ENCODE data around the gene CDYL.

CDYL gene

DNA sequence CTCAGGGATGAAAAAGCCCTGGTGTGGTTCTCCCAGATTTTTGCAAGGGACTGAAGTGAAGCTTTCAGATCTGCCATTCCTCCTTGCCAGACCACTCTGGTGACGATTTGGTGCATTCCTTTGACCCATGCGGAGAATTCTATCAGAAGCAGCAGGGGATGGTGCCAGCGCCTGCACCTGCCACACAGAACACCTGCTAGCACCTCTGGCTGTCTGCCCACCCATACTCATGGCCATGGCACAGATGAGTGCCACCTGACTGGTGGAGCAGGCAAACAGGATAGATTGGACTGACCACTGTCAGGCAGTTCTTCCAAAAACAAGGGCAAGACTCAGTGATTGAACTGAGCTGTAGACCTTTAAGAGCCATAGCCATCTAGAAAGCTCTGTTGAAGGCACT lies 107.1 kb downstream of the CDYL start:
- DNase-seq (ENCODE audit: low read depth): no peak

DNA sequence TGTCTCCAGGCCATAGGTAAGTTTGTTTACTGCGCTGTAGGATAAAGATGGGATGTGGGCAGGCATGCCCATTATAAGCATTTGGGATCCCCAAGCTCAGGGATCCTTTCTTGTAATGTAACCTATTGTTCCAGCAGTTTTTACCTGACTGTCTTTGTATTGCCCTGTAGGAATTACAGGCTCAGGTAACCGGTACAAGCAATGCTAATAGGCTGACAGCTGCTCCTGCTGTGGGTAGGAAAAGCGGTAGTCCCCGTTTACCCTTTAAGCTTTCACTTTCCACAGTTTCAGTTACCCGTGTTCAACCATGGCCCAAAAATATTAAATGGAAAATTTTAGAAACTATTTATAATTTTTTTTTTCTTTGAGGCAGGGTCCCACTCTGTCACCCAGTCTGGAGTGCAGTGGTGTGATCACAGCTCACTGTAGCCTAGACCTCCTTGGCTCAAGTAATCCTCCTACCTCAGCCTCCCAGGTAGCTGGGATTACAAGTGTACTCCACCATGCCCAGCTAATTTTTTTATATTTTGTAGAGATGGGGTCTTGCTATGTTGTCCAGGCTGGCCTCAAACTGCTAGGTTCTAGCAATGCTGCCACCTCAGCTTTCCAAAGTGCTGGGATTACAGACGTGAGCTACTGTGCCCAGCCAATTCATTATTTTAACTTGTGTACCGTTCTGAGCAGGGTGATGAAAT lies 108.6 kb downstream of the CDYL start:
- no peak for DNase-seq (ENCODE audit: low read depth)

DNA sequence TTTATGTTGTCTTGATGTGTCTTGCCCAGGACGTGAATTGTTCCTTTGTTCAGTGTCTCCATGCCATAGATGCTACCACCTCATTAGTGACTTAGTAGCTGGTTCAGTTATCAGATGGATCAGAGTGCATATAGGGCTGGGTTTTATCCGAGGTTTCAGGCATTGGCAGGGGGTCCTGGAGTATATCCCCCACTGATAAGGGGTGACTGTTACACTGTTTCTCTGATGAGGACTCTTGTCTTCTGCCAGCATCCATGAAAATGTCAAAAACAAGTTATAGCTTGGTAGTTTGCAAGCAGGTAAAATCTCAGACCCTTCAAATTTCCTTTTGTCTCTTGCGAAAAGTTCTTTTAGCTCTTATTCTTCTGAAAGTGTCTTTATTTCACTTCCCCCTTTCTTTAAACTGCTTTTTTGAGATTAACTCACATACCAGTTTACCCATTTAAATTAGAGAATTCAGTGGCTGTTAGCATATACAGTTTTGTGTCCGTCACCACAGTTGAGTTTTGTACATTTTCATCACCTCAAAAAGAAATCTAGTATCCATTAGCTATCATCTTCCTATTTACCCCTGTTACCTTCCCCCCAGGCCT lies 109.2 kb downstream of the CDYL start:
- no peak for DNase-seq (ENCODE audit: low read depth)

DNA sequence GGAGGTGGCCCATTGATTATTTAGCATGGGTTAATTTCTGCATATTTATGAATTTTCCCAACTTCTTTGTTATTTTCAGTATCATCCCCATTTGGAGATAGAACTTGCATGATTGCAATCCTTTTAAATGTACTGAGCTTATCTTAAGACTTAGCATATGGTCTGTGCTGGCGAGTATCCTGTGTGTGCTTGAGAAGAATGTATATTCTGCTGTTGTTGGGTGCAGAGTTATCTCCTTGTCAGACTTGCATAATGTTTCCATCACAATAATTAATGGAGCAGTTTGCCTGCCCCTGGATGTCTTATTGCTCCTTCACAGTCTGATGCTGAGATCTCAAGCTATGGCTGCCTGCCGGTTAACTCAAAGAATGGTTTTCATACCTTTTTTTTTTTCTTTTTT lies 112.6 kb downstream of the CDYL start:
- DNase-seq (ENCODE audit: low read depth): no peak

DNA sequence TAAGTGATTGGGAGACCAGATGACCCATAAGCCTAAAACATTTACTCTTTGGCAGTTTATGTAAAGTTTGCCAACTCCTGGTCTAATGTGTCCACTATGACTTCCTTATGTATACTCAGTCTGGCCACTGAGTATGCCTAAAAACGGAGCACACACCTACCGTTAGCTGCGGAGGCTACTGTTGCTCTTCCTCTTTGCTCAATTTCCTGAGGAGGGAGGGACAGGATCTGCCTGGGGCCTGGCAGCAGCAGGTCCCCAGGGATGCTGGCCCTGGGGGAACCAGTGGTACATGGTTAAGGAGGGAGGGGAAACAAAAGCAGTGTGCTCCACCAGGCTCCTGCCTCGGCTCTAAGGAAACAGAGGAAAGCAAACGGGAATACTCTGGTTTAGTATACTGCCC lies 113.5 kb downstream of the CDYL start:
- DNase-seq (ENCODE audit: low read depth): no peak

DNA sequence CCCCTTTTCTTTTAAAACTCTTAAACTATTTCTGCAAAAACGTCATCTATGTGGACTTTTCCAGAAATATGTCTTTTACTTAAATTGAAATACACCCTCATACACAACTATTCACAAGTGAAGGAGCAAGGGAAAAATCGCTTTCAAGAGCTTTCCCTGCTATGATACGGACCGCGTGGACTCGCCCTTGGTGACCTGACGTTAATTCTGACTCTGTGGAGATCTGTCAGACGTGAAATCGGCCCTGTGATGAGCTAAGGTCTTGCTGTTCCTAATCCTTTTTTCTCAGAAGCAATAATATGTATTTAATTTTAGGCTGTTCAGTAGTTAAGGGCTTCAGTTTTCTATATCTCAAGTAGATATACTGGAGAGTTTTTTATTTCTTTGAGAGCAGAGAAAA lies 114.0 kb downstream of the CDYL start:
- no peak for DNase-seq (ENCODE audit: low read depth)

DNA sequence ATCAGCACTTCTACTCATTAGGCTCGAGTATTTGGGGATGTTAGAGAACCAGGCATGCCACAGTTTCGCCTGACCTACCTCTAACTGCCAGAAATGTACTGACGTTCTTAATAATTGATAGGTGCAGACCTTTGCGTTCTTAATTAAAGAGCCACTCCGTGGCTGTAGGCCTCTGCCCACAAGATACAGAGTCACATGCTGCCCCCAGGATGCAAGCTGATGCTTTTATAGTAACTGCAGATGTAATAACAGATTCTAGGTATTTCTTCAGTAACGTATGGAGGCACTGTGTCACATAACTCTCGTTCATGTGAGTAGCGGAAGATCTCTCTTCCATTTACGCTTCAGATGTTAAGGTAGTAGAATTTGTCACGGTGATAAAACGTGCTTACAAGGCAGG lies 114.4 kb downstream of the CDYL start:
- DNase-seq (ENCODE audit: low read depth): no peak

DNA sequence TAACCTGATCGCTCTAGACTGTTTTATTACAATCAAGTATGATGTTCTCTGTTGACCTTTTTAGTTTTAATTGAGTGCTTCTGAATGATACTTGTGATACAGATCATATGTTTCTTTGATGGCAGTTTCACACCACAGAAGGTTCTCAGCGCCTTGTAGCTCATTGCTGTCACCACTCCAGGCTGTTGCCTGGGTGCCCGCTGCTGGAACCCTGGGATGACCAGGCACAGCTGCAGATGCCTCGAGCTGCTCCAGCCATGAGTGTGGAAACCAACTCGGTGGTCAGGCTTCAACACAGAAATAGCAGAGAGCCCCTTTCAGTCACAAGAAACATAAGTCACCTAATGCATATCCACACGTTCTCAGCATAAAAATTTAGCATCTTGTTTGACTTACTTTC lies 114.9 kb downstream of the CDYL start:
- no peak for DNase-seq (ENCODE audit: low read depth)

- DNase-seq (ENCODE audit: low read depth): no peak
Measured at GRCh38 chr6:4892785-4893485, 116.7 kb downstream of the CDYL start.

DNA sequence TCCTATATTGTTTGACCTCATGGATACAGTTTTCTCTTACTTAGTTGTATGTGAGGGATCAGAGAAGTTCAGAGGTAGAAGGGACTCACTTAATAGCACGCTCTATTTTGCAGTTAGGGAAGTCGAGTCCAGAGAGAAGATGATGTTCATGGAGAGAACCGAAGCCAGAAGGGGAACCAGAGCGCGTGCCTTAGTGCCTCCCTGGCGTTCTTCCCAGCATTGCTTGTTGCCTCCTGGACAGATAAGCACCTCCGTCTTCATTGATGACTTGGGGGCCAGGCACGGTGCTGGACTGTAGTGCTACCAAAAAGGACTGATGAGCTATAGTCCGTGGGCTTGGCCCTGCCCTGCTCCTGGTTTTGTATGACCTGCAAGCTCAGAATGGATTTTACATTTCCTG lies 117.8 kb downstream of the CDYL start:
- no peak for DNase-seq (ENCODE audit: low read depth)

DNA sequence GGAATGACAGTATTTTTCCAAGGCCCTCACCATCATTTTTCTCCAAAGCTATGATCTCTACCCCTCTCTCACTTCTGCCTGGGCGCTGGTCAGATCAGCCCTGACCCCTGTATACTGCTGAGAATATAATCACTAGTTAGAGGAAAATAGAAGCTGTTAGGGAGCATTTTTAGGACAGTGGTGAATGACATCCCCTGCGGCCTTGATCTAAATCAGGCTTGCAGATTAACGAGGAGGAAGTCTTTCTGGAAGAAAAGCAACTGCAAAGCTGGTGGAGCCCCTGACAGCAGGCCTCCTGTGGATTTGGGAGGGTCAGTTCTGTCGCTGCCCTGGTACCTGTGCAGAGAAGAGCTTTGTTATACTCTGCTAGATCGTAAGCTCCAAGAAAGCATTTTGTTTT lies 119.8 kb downstream of the CDYL start:
- no peak for DNase-seq (ENCODE audit: low read depth)

- no peak for DNase-seq (ENCODE audit: low read depth)
Measured at GRCh38 chr6:4896401-4896800, 120.2 kb downstream of the CDYL start.

- no peak for DNase-seq (ENCODE audit: low read depth)
Measured at GRCh38 chr6:4899249-4900034, 123.2 kb downstream of the CDYL start.

- no peak for DNase-seq (ENCODE audit: low read depth)
Measured at GRCh38 chr6:4901386-4902061, 125.3 kb downstream of the CDYL start.

DNA sequence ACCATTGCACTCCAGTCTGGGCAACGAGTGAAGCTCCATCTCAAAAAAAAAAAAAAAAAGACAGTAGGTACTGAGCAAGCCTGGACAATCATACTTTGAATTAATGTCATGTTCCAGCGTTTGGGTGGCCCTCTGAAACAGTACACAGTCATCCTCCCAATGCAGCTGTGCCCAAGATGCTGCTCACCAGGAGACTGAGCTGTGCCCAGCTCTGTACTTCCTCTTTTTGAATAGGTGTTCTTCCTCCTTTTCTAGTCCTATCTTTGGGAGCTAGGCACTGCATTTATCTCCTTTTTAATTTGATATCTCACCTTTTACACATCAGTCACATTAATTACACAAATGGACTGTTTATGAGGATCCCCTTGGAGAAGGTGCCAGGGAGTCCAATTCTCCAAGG lies 126.2 kb downstream of the CDYL start:
- no peak for DNase-seq (ENCODE audit: low read depth)

- no peak for DNase-seq (ENCODE audit: low read depth)
Measured at GRCh38 chr6:4903121-4903520, 126.9 kb downstream of the CDYL start.

- no peak for DNase-seq (ENCODE audit: low read depth)
Measured at GRCh38 chr6:4903751-4904370, 127.7 kb downstream of the CDYL start.

GRCh38 chr6:4904461-4905025 lies 128.3 kb downstream of the CDYL start:
- DNase-seq (ENCODE audit: low read depth): no peak

DNA sequence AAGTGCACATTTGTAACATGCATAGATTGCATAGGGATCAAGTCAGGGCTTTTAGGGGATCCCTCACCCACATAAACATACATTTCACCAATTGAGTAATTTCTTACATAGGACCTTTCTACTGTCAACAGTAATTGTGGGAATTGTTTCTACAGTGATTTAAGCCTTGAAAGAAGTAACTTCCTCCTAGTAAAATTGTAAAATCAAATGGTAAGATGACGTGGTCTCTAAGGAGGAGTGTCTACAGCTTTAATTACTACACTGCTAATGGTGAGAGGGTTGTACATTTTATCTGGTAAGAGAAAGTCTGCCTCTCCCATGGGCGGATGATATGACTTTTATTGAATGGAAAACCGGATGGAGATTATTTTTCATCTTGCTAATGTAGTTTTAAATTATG lies 129.6 kb downstream of the CDYL start:
- no peak for DNase-seq (ENCODE audit: low read depth)

DNA sequence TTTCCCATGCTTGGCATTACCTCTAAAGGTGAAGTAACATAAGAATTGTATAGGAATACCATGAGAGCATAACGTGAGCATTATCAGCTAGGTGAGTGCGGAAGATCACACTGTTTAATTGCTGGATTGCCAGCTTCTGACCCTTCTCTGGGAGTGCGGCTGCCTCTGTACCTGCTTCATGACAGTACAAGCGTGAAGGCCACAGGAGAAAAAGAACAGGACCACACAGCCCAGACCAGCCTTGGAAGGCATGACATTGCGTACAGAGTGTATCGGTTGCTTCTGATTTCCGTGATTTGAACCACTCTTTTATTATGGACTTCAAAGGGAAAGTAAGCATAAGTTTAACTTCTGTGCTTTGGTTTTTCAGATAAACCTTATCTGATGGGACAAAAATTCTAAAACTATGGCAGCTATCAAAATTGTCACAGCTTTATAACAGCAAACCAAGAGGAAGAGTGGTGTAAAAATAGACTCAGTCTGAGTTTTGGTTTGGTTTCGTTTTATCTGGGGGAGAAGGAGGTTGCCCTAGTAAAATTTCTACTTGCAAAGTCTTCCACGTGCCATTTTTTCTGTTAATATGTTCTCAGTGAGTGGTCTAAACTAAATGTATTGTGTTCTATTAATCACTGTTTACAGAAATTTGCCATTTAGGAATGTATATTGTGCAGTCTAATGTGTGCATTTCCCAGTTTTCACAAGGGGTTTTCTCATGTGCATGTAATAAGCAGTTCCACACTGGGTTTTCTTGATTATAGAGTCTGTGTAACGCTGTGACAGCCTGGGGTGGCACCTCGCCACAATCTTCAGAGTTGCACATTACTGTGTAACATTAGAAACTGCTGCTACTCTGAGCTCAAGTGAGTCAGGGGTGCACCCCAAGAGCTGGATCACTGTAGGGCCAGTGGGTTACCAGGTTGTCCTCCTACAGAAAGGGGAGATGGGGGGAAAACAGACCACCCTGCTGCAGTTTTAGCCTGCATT lies 130.4 kb downstream of the CDYL start:
- no peak for DNase-seq (ENCODE audit: low read depth)
